CD4-positive, CD25-positive, alpha-beta regulatory T cell (primary cell): ENCODE measurements around the gene POLR2F. TPM values are rescaled to one million over a fixed set of nuclear protein-coding genes. Genes with fewer than 3 reads are reported as not detected.

ENCODE experiments used
- ATAC-seq, 2 donors: fragments of 150-1000 bp; cut with Tn5 transposase; one replicate each; pipeline ENCODE4 v1.10.0; 2021; ENCODE audit warnings: low read depth in 2 of 2, moderate number of reproducible peaks in 2 of 2, moderate library complexity in 1 of 2
- DNase-seq, 3 donors: peaks; one replicate each; pipeline versions ENCODE4 v3.0.0 to v3.0.0-alpha.2; 2012 to 2022; ENCODE audit warnings: mixed read lengths in 1 of 3
- H3K27ac ChIP-seq: one replicate; pipeline ENCODE4 v1.7.0; 2013; ENCODE audit warnings: mild to moderate bottlenecking, low read length; ENCODE audit not compliant: insufficient read depth, poor library complexity, severe bottlenecking
- H3K27me3 ChIP-seq: one replicate; pipeline ENCODE4 v1.7.0; 2013; ENCODE audit warnings: low read length; ENCODE audit not compliant: control insufficient read depth, insufficient read depth
- H3K36me3 ChIP-seq: one replicate; pipeline ENCODE4 v1.7.0; 2013; ENCODE audit warnings: mild to moderate bottlenecking, low read length, moderate library complexity; ENCODE audit not compliant: control insufficient read depth, insufficient read depth
- H3K4me1 ChIP-seq: 2 replicates; pipeline ENCODE4 v1.7.0; 2013; ENCODE audit warnings: mild to moderate bottlenecking, low read length; ENCODE audit not compliant: insufficient read depth, control insufficient read depth, poor library complexity, severe bottlenecking
- H3K4me3 ChIP-seq: one replicate; pipeline ENCODE4 v1.7.0; 2013; ENCODE audit warnings: low read depth, mild to moderate bottlenecking, low read length, moderate library complexity
- H3K9me3 ChIP-seq, 2 experiments: 1 replicate in 1 of 2; 2 replicates in 1 of 2; pipeline ENCODE4 v1.7.0; 2013; ENCODE audit warnings: low read length in 2 of 2, mild to moderate bottlenecking in 1 of 2, moderate library complexity in 1 of 2; ENCODE audit not compliant: control insufficient read depth in 2 of 2
- H3K27ac Mint-ChIP-seq, 3 donors: one replicate each; pipeline ENCODE4 v1.8.0; 2020 to 2022; ENCODE audit warnings: mild to moderate bottlenecking in 3 of 3, mixed read lengths in 3 of 3, moderate library complexity in 2 of 3
- H3K27me3 Mint-ChIP-seq: one replicate; pipeline ENCODE4 v1.8.0; 2022; ENCODE audit warnings: mild to moderate bottlenecking, mixed read lengths
- H3K36me3 Mint-ChIP-seq: one replicate; pipeline ENCODE4 v1.8.0; 2020; ENCODE audit warnings: mixed read lengths
- H3K4me1 Mint-ChIP-seq, 4 donors: one replicate each; pipeline ENCODE4 v1.8.0; 2020 to 2022; ENCODE audit warnings: mixed read lengths in 4 of 4, mild to moderate bottlenecking in 1 of 4
- H3K4me3 Mint-ChIP-seq, 4 donors: one replicate each; pipeline ENCODE4 v1.8.0; 2020 to 2022; ENCODE audit warnings: mild to moderate bottlenecking in 4 of 4, mixed read lengths in 4 of 4, moderate library complexity in 3 of 4
- H3K9me3 Mint-ChIP-seq, 7 donors: one replicate each; pipeline ENCODE4 v1.8.0; 2020 to 2022; ENCODE audit warnings: mixed read lengths in 7 of 7, mild to moderate bottlenecking in 3 of 7, moderate library complexity in 2 of 7
- polyA plus RNA-seq, 4 donors: library from polyadenylated mRNA; unstranded; fragments of 300-500 nt; fragmentation: Illumina TruSeq; gene quantifications; one replicate each; pipeline ENCODE4 v1.2.3, GENCODE V29; 2021
- total RNA-seq: library from RNA; stranded (reverse); gene quantifications from one replicate; pipeline ENCODE4 v1.2.3, GENCODE V29; 2022

Gene POLR2F
- total and polyA plus RNA-seq, 5 donors from 2014 or later = 34.5 to 170 (median 157) TPM

GRCh38 chr22:37959231-37959825 lies 5.8 kb downstream of the POLR2F start:
- Mint-ChIP-seq H3K27ac (no peak overlapping the region), H3K4me1 (peaks cover 5 to 37% (median 28%) of the 10 kb centered on the region in 4 donors), H3K27me3 (no peaks in the 10 kb centered on the region), H3K36me3 (peaks cover 51% of the 10 kb centered on the region), H3K4me3 (no peak overlapping the region), H3K9me3 (no peaks in the 10 kb centered on the region)
- ATAC-seq = no peak
- H3K36me3 ChIP-seq = peaks cover 59% of the 10 kb centered on the region
- no peaks in the 10 kb centered on the region for H3K9me3 ChIP-seq
- H3K27ac ChIP-seq = no peak overlapping the region
- peaks cover 7% of the 10 kb centered on the region for H3K4me1 ChIP-seq
- H3K4me3 ChIP-seq = no peak overlapping the region
- no peaks in the 10 kb centered on the region for H3K27me3 ChIP-seq
- no peak for DNase-seq

GRCh38 chr22:37961062-37961461 lies 7.6 kb downstream of the POLR2F start:
- no peak for ATAC-seq
- Mint-ChIP-seq H3K36me3 (peaks cover 51% of the 10 kb centered on the region), H3K4me3 (no peak overlapping the region), H3K27me3 (no peaks in the 10 kb centered on the region), H3K4me1 (peaks cover 4 to 39% (median 24%) of the 10 kb centered on the region in 4 donors), H3K9me3 (no peaks in the 10 kb centered on the region), H3K27ac (no peak overlapping the region)
- Histone ChIP-seq H3K27me3 (no peaks in the 10 kb centered on the region), H3K36me3 (peaks cover 59% of the 10 kb centered on the region), H3K4me1 (no peaks in the 10 kb centered on the region), H3K27ac (no peak overlapping the region), H3K4me3 (no peak overlapping the region), H3K9me3 (no peaks in the 10 kb centered on the region)
- DNase-seq = no peak

- Histone ChIP-seq H3K9me3 (no peaks in the 10 kb centered on the region), H3K27ac (no peak overlapping the region), H3K27me3 (no peaks in the 10 kb centered on the region), H3K4me1 (no peaks in the 10 kb centered on the region), H3K4me3 (no peak overlapping the region), H3K36me3 (peaks cover 41% of the 10 kb centered on the region)
- H3K36me3 Mint-ChIP-seq = peaks cover 35% of the 10 kb centered on the region
- H3K27ac Mint-ChIP-seq = no peak overlapping the region
- no peaks in the 10 kb centered on the region for H3K9me3 Mint-ChIP-seq
- no peaks in the 10 kb centered on the region for H3K27me3 Mint-ChIP-seq
- ATAC-seq (no peak), DNase-seq (no peak)
- no peak overlapping the region for H3K4me3 Mint-ChIP-seq
- H3K4me1 Mint-ChIP-seq = peaks cover 4 to 24% (median 8%) of the 10 kb centered on the region in 4 donors
Measured at GRCh38 chr22:37965940-37966664, 12.6 kb downstream of the POLR2F start.

DNA sequence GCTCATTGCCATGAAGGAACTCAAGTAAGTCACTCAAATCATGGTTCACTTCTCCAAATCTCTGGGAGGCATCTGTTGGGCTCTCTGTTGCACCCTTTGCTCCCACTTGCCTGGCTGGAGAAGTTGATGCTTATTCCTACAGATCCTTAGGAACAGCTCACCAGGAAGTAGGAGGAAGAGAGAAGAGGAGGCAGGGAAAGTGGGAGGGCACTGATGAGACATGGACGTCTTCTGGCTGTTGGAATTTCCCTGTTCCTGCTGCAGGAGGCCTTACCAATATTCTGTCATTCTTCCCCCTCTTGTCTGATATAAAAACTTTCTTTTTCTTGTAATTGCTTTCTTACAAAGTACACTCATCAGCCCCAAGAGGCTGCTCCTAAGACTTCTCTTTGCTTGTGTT lies 13.6 kb downstream of the POLR2F start:
- no peaks in the 10 kb centered on the region for H3K27me3 Mint-ChIP-seq
- H3K27me3 ChIP-seq = no peaks in the 10 kb centered on the region
- peaks cover 4 to 17% (median 6%) of the 10 kb centered on the region in 4 donors for H3K4me1 Mint-ChIP-seq
- H3K9me3 ChIP-seq = no peaks in the 10 kb centered on the region
- no peak for ATAC-seq
- no peak overlapping the region for H3K27ac Mint-ChIP-seq
- no peaks in the 10 kb centered on the region for H3K9me3 Mint-ChIP-seq
- H3K27ac ChIP-seq = no peak overlapping the region
- no peaks in the 10 kb centered on the region for H3K4me1 ChIP-seq
- DNase-seq = no peak
- H3K36me3 Mint-ChIP-seq = peaks cover 27% of the 10 kb centered on the region
- H3K4me3 Mint-ChIP-seq = no peak overlapping the region
- peaks cover 32% of the 10 kb centered on the region for H3K36me3 ChIP-seq
- no peak overlapping the region for H3K4me3 ChIP-seq

DNA sequence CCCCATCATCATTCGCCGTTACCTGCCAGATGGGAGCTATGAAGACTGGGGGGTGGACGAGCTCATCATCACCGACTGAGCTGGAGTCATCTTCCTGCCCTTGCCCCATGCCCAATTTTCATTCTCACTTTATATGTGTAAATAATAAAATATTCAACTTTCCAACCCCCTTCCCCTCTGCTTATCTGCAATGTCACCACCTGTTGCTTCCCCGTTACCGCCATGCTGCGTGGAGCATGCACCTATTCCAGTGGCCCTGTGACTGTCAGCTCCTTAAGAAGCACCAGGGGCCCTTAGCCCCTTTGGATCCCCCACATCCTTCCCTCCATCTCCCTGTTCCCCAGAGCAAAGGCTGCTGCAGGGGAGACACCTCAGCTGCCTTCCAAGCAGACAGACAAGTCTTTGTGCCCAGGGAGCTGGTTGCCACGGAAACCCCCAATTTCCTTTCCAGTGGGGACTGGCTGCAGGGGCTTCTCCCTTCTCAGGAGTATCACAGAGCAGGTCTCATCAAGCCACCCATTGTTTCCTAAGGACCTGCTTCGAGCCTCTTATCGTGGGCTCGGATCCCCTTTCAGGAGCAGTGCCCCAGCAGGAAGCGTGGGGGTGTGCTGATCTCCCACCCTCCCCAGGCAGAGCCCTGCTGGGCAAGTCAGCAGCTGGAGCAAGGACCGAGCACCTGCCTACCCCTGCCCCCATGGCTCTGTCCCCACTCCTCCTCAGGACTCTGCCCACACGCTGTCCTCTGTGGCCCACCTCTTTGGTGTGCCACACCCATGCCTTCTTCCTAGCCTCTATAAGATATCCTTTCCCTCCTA lies 14.3 kb downstream of the POLR2F start:
- ATAC-seq (no peak), DNase-seq (no peak)
- H3K36me3 ChIP-seq = peaks cover 28% of the 10 kb centered on the region
- no peak overlapping the region for H3K4me3 ChIP-seq
- Mint-ChIP-seq H3K27me3 (no peaks in the 10 kb centered on the region), H3K4me3 (no peak overlapping the region), H3K9me3 (no peaks in the 10 kb centered on the region), H3K4me1 (peaks cover 4 to 17% (median 5%) of the 10 kb centered on the region in 4 donors), H3K27ac (no peak overlapping the region), H3K36me3 (peaks cover 24% of the 10 kb centered on the region)
- no peaks in the 10 kb centered on the region for H3K27me3 ChIP-seq
- H3K27ac ChIP-seq = no peak overlapping the region
- H3K4me1 ChIP-seq = no peaks in the 10 kb centered on the region
- H3K9me3 ChIP-seq = no peaks in the 10 kb centered on the region

DNA sequence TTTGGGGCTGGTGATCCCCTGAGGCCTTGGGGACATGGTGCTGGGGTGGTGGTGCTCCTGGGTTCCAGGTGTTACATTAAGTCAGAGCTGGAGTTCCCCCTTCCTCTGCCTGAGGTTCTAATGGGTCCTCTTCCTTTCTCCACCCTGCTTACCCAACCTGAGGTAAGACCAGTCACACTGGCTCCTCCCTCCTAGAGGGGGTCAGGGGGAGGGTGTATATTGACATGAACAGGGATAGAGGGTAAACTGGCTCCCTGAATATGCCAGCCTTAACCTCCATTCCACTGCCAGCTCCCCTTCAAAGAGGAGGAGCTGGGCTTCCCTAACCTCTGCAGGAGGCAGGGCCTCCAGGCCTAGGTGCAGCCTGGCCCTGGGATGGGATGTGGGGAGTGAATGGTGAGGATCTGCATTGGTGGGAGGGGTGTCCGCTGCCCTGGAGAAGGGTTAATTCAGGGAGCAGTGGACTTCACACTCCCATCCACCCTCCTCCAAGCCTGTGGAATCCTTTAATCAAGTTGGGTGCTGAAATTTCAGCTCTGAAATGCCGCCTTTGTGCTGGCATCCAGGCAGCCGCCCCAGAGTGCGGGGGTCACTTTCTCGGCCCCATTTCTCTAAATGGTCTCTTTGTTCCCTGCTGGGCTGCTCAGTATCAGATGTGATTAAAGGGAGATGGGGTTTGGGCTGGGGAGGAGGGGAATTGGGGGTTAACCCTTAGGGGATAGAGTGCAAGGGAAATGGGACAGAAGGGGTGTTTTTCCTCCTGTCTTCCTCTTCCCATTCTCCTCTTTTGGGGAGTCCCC lies 15.2 kb downstream of the POLR2F start:
- Mint-ChIP-seq H3K27ac (no peak overlapping the region), H3K36me3 (peaks cover 24% of the 10 kb centered on the region)
- no peaks in the 10 kb centered on the region for H3K4me1 ChIP-seq

DNA sequence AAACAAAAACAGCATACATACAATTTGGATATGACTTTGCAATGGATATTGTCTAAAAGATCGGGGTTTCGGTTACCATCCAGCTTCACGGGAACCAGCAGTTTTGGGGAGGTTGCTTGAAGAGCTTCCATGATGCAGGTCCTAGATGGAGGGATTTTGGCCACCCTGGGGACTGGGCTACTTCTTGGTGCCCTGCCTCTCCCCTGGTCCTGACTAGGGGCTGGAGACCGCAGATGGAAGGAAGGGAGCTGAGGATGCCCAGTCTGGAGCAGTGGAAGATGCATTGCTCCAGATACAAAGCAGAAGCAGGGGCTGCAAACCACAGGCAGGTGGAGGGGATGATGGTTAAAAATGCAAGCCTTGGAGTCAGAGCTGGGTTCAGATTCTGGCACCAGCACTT lies 17.4 kb downstream of the POLR2F start:
- Mint-ChIP-seq H3K27ac (no peak overlapping the region), H3K27me3 (no peaks in the 10 kb centered on the region), H3K9me3 (peaks cover 0 to 2% (median 0%) of the 10 kb centered on the region in 7 donors), H3K4me3 (no peak overlapping the region), H3K4me1 (peaks cover 0 to 7% (median 1%) of the 10 kb centered on the region in 4 donors), H3K36me3 (peaks cover 28% of the 10 kb centered on the region)
- H3K27me3 ChIP-seq = no peaks in the 10 kb centered on the region
- peaks cover 22% of the 10 kb centered on the region for H3K36me3 ChIP-seq
- no peaks in the 10 kb centered on the region for H3K4me1 ChIP-seq
- no peak overlapping the region for H3K27ac ChIP-seq
- no peak for ATAC-seq
- DNase-seq = no peak
- no peak overlapping the region for H3K4me3 ChIP-seq
- no peaks in the 10 kb centered on the region for H3K9me3 ChIP-seq

More for the DNA sequence above, 15.2 kb downstream of the POLR2F start:
- peaks cover 4 to 17% (median 5%) of the 10 kb centered on the region in 4 donors for H3K4me1 Mint-ChIP-seq
- Histone ChIP-seq H3K27ac (no peak overlapping the region), H3K36me3 (peaks cover 22% of the 10 kb centered on the region), H3K4me3 (no peak overlapping the region), H3K27me3 (no peaks in the 10 kb centered on the region), H3K9me3 (no peaks in the 10 kb centered on the region)
- no peaks in the 10 kb centered on the region for H3K9me3 Mint-ChIP-seq
- no peaks in the 10 kb centered on the region for H3K27me3 Mint-ChIP-seq
- no peak for ATAC-seq
- no peak for DNase-seq
- H3K4me3 Mint-ChIP-seq = no peak overlapping the region
